Prostate gland (tissue), 2 donors: ENCODE results near the gene SMPD4. TPM values are rescaled to one million over a fixed set of nuclear protein-coding genes. Genes with fewer than 3 reads are reported as not detected.
"Not testable (repeated sequence)": the region's sequence is repeated elsewhere in the genome, so short reads cannot be mapped to it uniquely, and the experiment has no call there.

Source experiments
- DNase-seq: peaks from one replicate; pipeline ENCODE4 v3.0.0-alpha.2; 2019; ENCODE audit warnings: low spot score
- H3K27ac ChIP-seq, 2 donors: fragments of 200-600 bp; sonication (generic); 2 replicates each; pipeline ENCODE4 v1.5.1; 2017 to 2019
- H3K27me3 ChIP-seq: fragments of 200-600 bp; sonication (generic); replicated peaks from 2 replicates; pipeline ENCODE4 v1.5.1; 2019; ENCODE audit not compliant: insufficient read depth
- H3K36me3 ChIP-seq, 2 donors: fragments of 200-600 bp; sonication (generic); 1 replicate in 1 of 2; 2 replicates in 1 of 2; pipeline versions ENCODE4 v1.5.1 to v1.8.1; 2017 to 2019
- H3K4me1 ChIP-seq: fragments of 200-600 bp; sonication (generic); replicated peaks from 2 replicates; pipeline ENCODE4 v1.5.1; 2019
- H3K4me3 ChIP-seq, 2 donors: fragments of 200-600 bp; sonication (generic); 2 replicates each; pipeline ENCODE4 v1.5.1; 2017 to 2019
- H3K9me3 ChIP-seq: fragments of 200-600 bp; sonication (generic); 2 replicates; pipeline ENCODE4 v1.5.1; 2017
- CTCF ChIP-seq, 4 experiments: fragments of 200-600 bp in 2 of 4; fragments of 450-650 bp in 2 of 4; sonication (generic) in 2 of 4; IDR thresholded peaks; 1 replicate in 3 of 4; 2 replicates in 1 of 4; pipeline ENCODE4 v1.5.1; 2016 to 2019; ENCODE audit warnings: antibody characterized with exemption in 4 of 4, mild to moderate bottlenecking in 2 of 4, moderate library complexity in 2 of 4
- POLR2A ChIP-seq: fragments of 450-650 bp; IDR thresholded peaks from one replicate; pipeline ENCODE4 v1.6.1; 2016; ENCODE audit warnings: antibody characterized with exemption, mild to moderate bottlenecking
- POLR2AphosphoS5 ChIP-seq: sonication (generic); formaldehyde crosslinking; IDR thresholded peaks from one replicate; pipeline ENCODE4 v1.6.1; 2017; ENCODE audit warnings: antibody characterized with exemption
- WGBS: methylation state at CpG from one replicate; pipeline ENCODE4 v1.1.5; 2018; 5-methylcytosine and 5-hydroxymethylcytosine counted together
- intact Hi-C: fragments of 100-400 bp; cut with DNase I; formaldehyde crosslinking; loops from one replicate; pipeline ENCODE4 v1.14.2; 2022
- total RNA-seq, 2 donors: library from RNA; depleted of rRNA; stranded (reverse); fragments of >200 nt; gene quantifications; one replicate each; pipeline ENCODE4 v1.1.0, GENCODE V29; 2016

The SMPD4 gene
- total RNA-seq, 2 donors from 2014 or later, result 38.1 to 74.5 TPM

- DNase-seq, H3K27me3 ChIP-seq, H3K4me1 ChIP-seq, H3K4me3 ChIP-seq, H3K36me3 ChIP-seq, H3K27ac ChIP-seq, intact Hi-C loops, H3K9me3 ChIP-seq: not testable (repeated sequence)
- WGBS, result 67% methylated on average over 2 of the region's 7 CpGs
Observed at GRCh38 chr2:130202518-130202917, 21.1 kb upstream of the SMPD4 start.

GRCh38 chr2:130198343-130198742 is 16.9 kb upstream of the SMPD4 start, which contains the start of gene TUBA3E:
Gene TUBA3E (minus strand): TSS chr2:130198439. CDS start chr2:130198360, 79 bp downstream.
- Histone ChIP-seq H3K27me3 (no peaks in the 10 kb centered on the region), H3K36me3 (no peaks in the 10 kb centered on the region), H3K4me3 (no peak within 1 kb of the TSS), H3K27ac (no peak within 1 kb of the TSS), H3K4me1 (no peaks in the 10 kb centered on the region), H3K9me3 (no peaks in the 10 kb centered on the region)
- no peak for DNase-seq
- WGBS, result no CpG with 5 or more reads among the region's 26 CpGs
- intact Hi-C loops, result no loop called here
- TF ChIP-seq POLR2A (no peak), CTCF (IDR thresholded peaks at IDR 0.05) (no peak), POLR2AphosphoS5 (no peak)

- H3K4me1 ChIP-seq, H3K27ac ChIP-seq, H3K4me3 ChIP-seq, H3K9me3 ChIP-seq, intact Hi-C loops, DNase-seq, H3K36me3 ChIP-seq, H3K27me3 ChIP-seq: not testable (repeated sequence)
- WGBS, result 83% methylated on average over 11 of the region's 13 CpGs
Observed at GRCh38 chr2:130196052-130196451, 14.7 kb upstream of the SMPD4 start.

- H3K4me3 ChIP-seq, H3K9me3 ChIP-seq, H3K4me1 ChIP-seq, DNase-seq, H3K27me3 ChIP-seq, intact Hi-C loops, H3K36me3 ChIP-seq, H3K27ac ChIP-seq: not testable (repeated sequence)
- WGBS, result 63% methylated on average over 9 of the region's 9 CpGs
Observed at GRCh38 chr2:130195089-130195635, 13.8 kb upstream of the SMPD4 start.

GRCh38 chr2:130193824-130194223 is 12.4 kb upstream of the SMPD4 start:
- DNase-seq, H3K4me1 ChIP-seq, H3K4me3 ChIP-seq, H3K9me3 ChIP-seq, H3K27ac ChIP-seq, H3K36me3 ChIP-seq, H3K27me3 ChIP-seq, intact Hi-C loops: not testable (repeated sequence)
- 88% methylated on average over 17 of the region's 22 CpGs for WGBS

GRCh38 chr2:130192451-130192850 is 11.0 kb upstream of the SMPD4 start:
- WGBS, result 87% methylated on average over 3 of the region's 3 CpGs
- H3K36me3 ChIP-seq, DNase-seq, H3K27me3 ChIP-seq, intact Hi-C loops, H3K27ac ChIP-seq, H3K4me3 ChIP-seq, H3K9me3 ChIP-seq, H3K4me1 ChIP-seq: not testable (repeated sequence)

GRCh38 chr2:130191319-130191718 is 9.9 kb upstream of the SMPD4 start:
- H3K4me1 ChIP-seq, H3K9me3 ChIP-seq, DNase-seq, H3K36me3 ChIP-seq, H3K27me3 ChIP-seq, intact Hi-C loops, H3K27ac ChIP-seq, H3K4me3 ChIP-seq: not testable (repeated sequence)
- 91% methylated on average over 6 of the region's 6 CpGs for WGBS

GRCh38 chr2:130190237-130190636 is 8.8 kb upstream of the SMPD4 start:
- Histone ChIP-seq H3K36me3 (no peaks in the 10 kb centered on the region), H3K27ac (no peak overlapping the region), H3K9me3 (no peaks in the 10 kb centered on the region), H3K27me3 (no peaks in the 10 kb centered on the region), H3K4me3 (no peak overlapping the region), H3K4me1 (no peaks in the 10 kb centered on the region)
- 75% methylated on average over 10 of the region's 15 CpGs for WGBS
- intact Hi-C loops, result no loop called here
- no peak for DNase-seq
- TF ChIP-seq POLR2AphosphoS5 (no peak), POLR2A (no peak), CTCF (IDR thresholded peaks at IDR 0.05) (no peak)

GRCh38 chr2:130188958-130189357 is 7.6 kb upstream of the SMPD4 start:
- not testable (repeated sequence) for H3K27me3 ChIP-seq, DNase-seq, H3K9me3 ChIP-seq, H3K4me1 ChIP-seq, H3K4me3 ChIP-seq, H3K27ac ChIP-seq, H3K36me3 ChIP-seq
- WGBS, result 66% methylated on average over 4 of the region's 4 CpGs
- intact Hi-C loops, result loop anchor here (10.0 kb wide), 1 partner anchor 916 kb away; the partner anchor contains the start of gene PLEKHB2

- intact Hi-C loops, result loop anchor here (10.0 kb wide), 1 partner anchor 917 kb away; the partner anchor contains the start of gene PLEKHB2
- WGBS, result 88% methylated on average over 17 of the region's 17 CpGs
- DNase-seq, result not testable (repeated sequence)
Observed at GRCh38 chr2:130187859-130188792, 6.7 kb upstream of the SMPD4 start.

More at GRCh38 chr2:130187859-130188792, 6.7 kb upstream of the SMPD4 start:
- not testable (repeated sequence) for H3K27ac ChIP-seq, H3K4me3 ChIP-seq, H3K4me1 ChIP-seq, H3K27me3 ChIP-seq, H3K9me3 ChIP-seq, H3K36me3 ChIP-seq
